ENCODE data around the gene IL12RB2. TPM values are rescaled to one million over a fixed set of nuclear protein-coding genes. Genes with fewer than 3 reads are reported as not detected.

Gene IL12RB2
- total RNA-seq, 5 donors from 2014 or later (not counting 1 experiment from before 2014, with no cell fraction given), result 1.3 to 3.5 (median 2.9) TPM

- Histone ChIP-seq H3K9me3 (no peaks in the 10 kb centered on the region), H3K4me1 (ENCODE audit: control insufficient read depth in 1 of 2, extremely low read depth in 1 of 2, insufficient read depth in 2 of 2, low read length in 2 of 2) (peaks cover 0 to 7% of the 10 kb centered on the region in 2 experiments), H3K27me3 (replicated peaks in 1 of 2; ENCODE audit: control insufficient read depth in 2 of 2, extremely low read depth in 1 of 2, insufficient read depth in 2 of 2, low read length in 1 of 2) (no peaks in the 10 kb centered on the region), H3K36me3 (ENCODE audit: control insufficient read depth in 2 of 2, extremely low read depth in 1 of 2, insufficient read depth in 1 of 2, low read length in 1 of 2) (no peaks in the 10 kb centered on the region), H3K4me3 (ENCODE audit: control insufficient read depth in 1 of 2, extremely low read depth in 1 of 2, low read length in 1 of 2) (no peak overlapping the region), H3K27ac (ENCODE audit: low read length) (no peak overlapping the region)
- no peaks in the 10 kb centered on the region for H3K36me3 Mint-ChIP-seq
- H3K4me3 Mint-ChIP-seq, result no peak overlapping the region
- no peak overlapping the region for H3K27ac Mint-ChIP-seq
- peaks cover 0 to 26% (median 18%) of the 10 kb centered on the region in 3 donors for H3K4me1 Mint-ChIP-seq
- ATAC-seq (replicated peaks in 1 of 4), result no peak
- no peaks in the 10 kb centered on the region for H3K9me3 Mint-ChIP-seq
- 86% methylated on average over 2 of the region's 8 CpGs for WGBS (ENCODE audit: insufficient coverage)
- ChIA-PET CTCF (no interaction called here), POLR2A (interaction anchor here in 1 of 2 donors (0.5 kb wide), 1 partner anchor 40 kb away, joined by 3 read pairs; no protein-coding TSS in a partner anchor)
- H3K27me3 Mint-ChIP-seq, result no peaks in the 10 kb centered on the region
- DNase-seq, result no peak
Observed at GRCh38 chr1:67316180-67316902, 8.7 kb downstream of the IL12RB2 start.

DNA sequence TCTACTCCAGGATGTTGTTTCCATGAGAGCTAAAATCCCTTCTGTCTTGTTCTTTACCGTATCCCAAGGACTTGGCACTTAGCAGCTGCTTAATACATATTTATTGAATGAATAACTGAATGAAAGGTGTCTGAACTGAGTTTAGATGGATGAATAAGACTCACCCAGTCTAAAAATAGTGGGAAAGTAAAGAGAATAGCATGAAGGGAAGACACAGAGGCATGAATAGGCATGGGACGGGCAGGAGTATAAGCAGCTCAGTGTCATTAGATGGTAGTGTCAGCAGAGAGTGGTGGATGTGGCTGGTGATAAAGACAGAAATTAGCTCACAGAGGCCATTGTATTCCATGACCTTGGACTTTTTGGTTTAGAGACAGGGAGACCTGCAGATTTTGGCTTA is 9.2 kb downstream of the IL12RB2 start:
- peaks cover 0 to 7% of the 10 kb centered on the region in 2 experiments for H3K4me1 ChIP-seq (ENCODE audit: control insufficient read depth in 1 of 2, extremely low read depth in 1 of 2, insufficient read depth in 2 of 2, low read length in 2 of 2)
- DNase-seq (no peak), ATAC-seq (replicated peaks in 1 of 4) (no peak)
- H3K9me3 ChIP-seq, result no peaks in the 10 kb centered on the region
- Mint-ChIP-seq H3K27ac (no peak overlapping the region), H3K9me3 (no peaks in the 10 kb centered on the region), H3K36me3 (no peaks in the 10 kb centered on the region), H3K4me3 (no peak overlapping the region), H3K27me3 (no peaks in the 10 kb centered on the region), H3K4me1 (peaks cover 0 to 26% (median 18%) of the 10 kb centered on the region in 3 donors)
- 100% methylated on average over 1 of the region's 2 CpGs for WGBS (ENCODE audit: insufficient coverage)
- CTCF ChIA-PET, result interaction anchor here in 1 of 2 donors (0.8 kb wide), 1 partner anchor 42 kb away, joined by 3 read pairs; no protein-coding TSS in a partner anchor
- H3K27me3 ChIP-seq (replicated peaks in 1 of 2; ENCODE audit: control insufficient read depth in 2 of 2, extremely low read depth in 1 of 2, insufficient read depth in 2 of 2, low read length in 1 of 2), result no peaks in the 10 kb centered on the region
- no peak overlapping the region for H3K4me3 ChIP-seq (ENCODE audit: control insufficient read depth in 1 of 2, extremely low read depth in 1 of 2, low read length in 1 of 2)
- POLR2A ChIA-PET, result interaction anchor here in 1 of 2 donors (0.5 kb wide), 1 partner anchor 40 kb away, joined by 3 read pairs; no protein-coding TSS in a partner anchor
- no peak overlapping the region for H3K27ac ChIP-seq (ENCODE audit: low read length)
- no peaks in the 10 kb centered on the region for H3K36me3 ChIP-seq (ENCODE audit: control insufficient read depth in 2 of 2, extremely low read depth in 1 of 2, insufficient read depth in 1 of 2, low read length in 1 of 2)

DNA sequence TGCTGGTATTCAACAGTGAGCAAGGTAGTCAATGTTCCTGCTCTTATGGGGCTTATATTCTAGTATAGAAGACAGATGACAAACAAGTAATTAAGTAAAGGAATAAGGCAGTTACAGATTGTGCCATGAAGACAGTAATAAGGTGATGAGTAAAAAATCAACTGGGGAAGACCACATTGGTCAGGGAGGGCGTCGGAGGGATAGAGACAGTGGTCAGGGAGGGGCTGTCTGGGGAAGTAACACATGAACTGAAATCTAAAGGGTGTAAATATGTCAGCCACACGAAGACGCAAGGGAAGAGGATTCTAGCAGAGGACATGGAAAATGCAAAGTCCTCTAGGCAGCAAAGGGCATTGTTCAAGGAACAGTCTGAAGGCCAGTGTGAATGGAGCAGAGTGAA is 10.1 kb downstream of the IL12RB2 start:
- Mint-ChIP-seq H3K27ac (no peak overlapping the region), H3K27me3 (no peaks in the 10 kb centered on the region), H3K4me3 (no peak overlapping the region), H3K9me3 (no peaks in the 10 kb centered on the region), H3K36me3 (no peaks in the 10 kb centered on the region), H3K4me1 (peaks cover 0 to 24% (median 16%) of the 10 kb centered on the region in 3 donors)
- Histone ChIP-seq H3K27me3 (replicated peaks in 1 of 2; ENCODE audit: control insufficient read depth in 2 of 2, extremely low read depth in 1 of 2, insufficient read depth in 2 of 2, low read length in 1 of 2) (no peaks in the 10 kb centered on the region), H3K4me1 (ENCODE audit: control insufficient read depth in 1 of 2, extremely low read depth in 1 of 2, insufficient read depth in 2 of 2, low read length in 2 of 2) (peaks cover 0 to 7% of the 10 kb centered on the region in 2 experiments), H3K4me3 (ENCODE audit: control insufficient read depth in 1 of 2, extremely low read depth in 1 of 2, low read length in 1 of 2) (no peak overlapping the region), H3K27ac (ENCODE audit: low read length) (no peak overlapping the region), H3K36me3 (ENCODE audit: control insufficient read depth in 2 of 2, extremely low read depth in 1 of 2, insufficient read depth in 1 of 2, low read length in 1 of 2) (no peaks in the 10 kb centered on the region), H3K9me3 (no peaks in the 10 kb centered on the region)
- ATAC-seq (replicated peaks in 1 of 4) (no peak), DNase-seq (no peak)
- ChIA-PET POLR2A (no interaction called here), CTCF (interaction anchor here in 1 of 2 donors (0.8 kb wide), 1 partner anchor 43 kb away, joined by 3 read pairs; no protein-coding TSS in a partner anchor)
- 58% methylated on average over 4 of the region's 4 CpGs for WGBS (ENCODE audit: insufficient coverage)

GRCh38 chr1:67322442-67322841 is 14.8 kb downstream of the IL12RB2 start:
- DNase-seq, result no peak
- no peaks in the 10 kb centered on the region for H3K27me3 Mint-ChIP-seq
- ChIA-PET CTCF (interaction anchor here in 1 of 2 donors (0.5 kb wide), 1 partner anchor 388 kb away, joined by 4 read pairs; no protein-coding TSS in a partner anchor), POLR2A (no interaction called here)
- H3K36me3 Mint-ChIP-seq, result no peaks in the 10 kb centered on the region
- Histone ChIP-seq H3K27ac (ENCODE audit: low read length) (no peak overlapping the region), H3K4me1 (ENCODE audit: control insufficient read depth in 1 of 2, extremely low read depth in 1 of 2, insufficient read depth in 2 of 2, low read length in 2 of 2) (no peaks in the 10 kb centered on the region), H3K36me3 (ENCODE audit: control insufficient read depth in 2 of 2, extremely low read depth in 1 of 2, insufficient read depth in 1 of 2, low read length in 1 of 2) (no peaks in the 10 kb centered on the region), H3K4me3 (ENCODE audit: control insufficient read depth in 1 of 2, extremely low read depth in 1 of 2, low read length in 1 of 2) (no peak overlapping the region), H3K27me3 (replicated peaks in 1 of 2; ENCODE audit: control insufficient read depth in 2 of 2, extremely low read depth in 1 of 2, insufficient read depth in 2 of 2, low read length in 1 of 2) (no peaks in the 10 kb centered on the region), H3K9me3 (no peaks in the 10 kb centered on the region)
- H3K4me1 Mint-ChIP-seq, result no peaks in the 10 kb centered on the region
- no peaks in the 10 kb centered on the region for H3K9me3 Mint-ChIP-seq
- no peak overlapping the region for H3K27ac Mint-ChIP-seq
- WGBS (ENCODE audit: insufficient coverage), result no CpG with 5 or more reads among the region's 1 CpG
- H3K4me3 Mint-ChIP-seq, result no peak overlapping the region
- no peak for ATAC-seq (replicated peaks in 1 of 4)

DNA sequence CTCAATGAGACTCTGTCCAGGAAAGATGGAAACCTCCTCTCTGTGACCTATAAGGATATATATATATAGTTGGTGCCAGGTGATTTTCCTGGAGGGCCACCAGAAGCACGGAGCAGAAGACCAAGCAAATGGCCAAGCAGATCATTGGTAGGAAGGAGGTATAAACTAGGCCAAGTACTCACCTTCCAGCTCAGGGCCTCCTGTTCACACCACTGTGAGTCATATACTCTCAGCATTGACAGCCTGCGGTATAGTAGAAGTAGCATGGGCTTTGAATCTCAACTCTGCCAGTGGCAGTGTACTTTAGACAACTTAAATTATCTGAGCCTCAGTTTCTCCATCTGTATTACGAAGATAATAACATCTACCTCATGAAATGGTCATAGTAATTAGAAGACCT is 15.4 kb downstream of the IL12RB2 start:
- Mint-ChIP-seq H3K27ac (no peak overlapping the region), H3K27me3 (no peaks in the 10 kb centered on the region), H3K4me3 (no peak overlapping the region), H3K36me3 (no peaks in the 10 kb centered on the region), H3K4me1 (no peaks in the 10 kb centered on the region), H3K9me3 (no peaks in the 10 kb centered on the region)
- no peaks in the 10 kb centered on the region for H3K36me3 ChIP-seq (ENCODE audit: control insufficient read depth in 2 of 2, extremely low read depth in 1 of 2, insufficient read depth in 1 of 2, low read length in 1 of 2)
- 100% methylated on average over 1 of the region's 3 CpGs for WGBS (ENCODE audit: insufficient coverage)
- H3K27me3 ChIP-seq (replicated peaks in 1 of 2; ENCODE audit: control insufficient read depth in 2 of 2, extremely low read depth in 1 of 2, insufficient read depth in 2 of 2, low read length in 1 of 2), result no peaks in the 10 kb centered on the region
- ChIA-PET POLR2A (no interaction called here), CTCF (no interaction called here)
- H3K27ac ChIP-seq (ENCODE audit: low read length), result no peak overlapping the region
- no peak overlapping the region for H3K4me3 ChIP-seq (ENCODE audit: control insufficient read depth in 1 of 2, extremely low read depth in 1 of 2, low read length in 1 of 2)
- H3K9me3 ChIP-seq, result no peaks in the 10 kb centered on the region
- DNase-seq (no peak), ATAC-seq (replicated peaks in 1 of 4) (no peak)
- H3K4me1 ChIP-seq (ENCODE audit: control insufficient read depth in 1 of 2, extremely low read depth in 1 of 2, insufficient read depth in 2 of 2, low read length in 2 of 2), result no peaks in the 10 kb centered on the region

DNA sequence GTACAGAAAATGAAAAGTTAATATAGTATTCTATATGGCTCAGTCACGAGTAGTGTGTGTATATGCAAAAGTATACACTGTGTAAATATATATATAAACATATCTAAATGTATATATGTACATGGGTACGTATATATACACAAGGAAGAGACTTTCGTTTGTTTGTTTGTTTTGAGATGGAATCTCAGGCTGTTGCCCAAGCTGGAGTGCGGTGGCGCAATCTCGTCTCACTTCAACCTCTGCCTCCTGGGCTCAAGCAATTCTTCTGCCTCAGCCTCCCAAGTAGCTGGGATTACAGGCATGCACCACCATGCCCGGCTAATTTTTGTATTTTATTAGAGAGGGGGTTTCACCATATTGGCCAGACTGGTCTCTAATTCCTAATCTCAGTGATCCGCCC is 16.4 kb downstream of the IL12RB2 start:
- DNase-seq, result no peak
- Histone ChIP-seq H3K27me3 (replicated peaks in 1 of 2; ENCODE audit: control insufficient read depth in 2 of 2, extremely low read depth in 1 of 2, insufficient read depth in 2 of 2, low read length in 1 of 2) (no peaks in the 10 kb centered on the region), H3K4me3 (ENCODE audit: control insufficient read depth in 1 of 2, extremely low read depth in 1 of 2, low read length in 1 of 2) (no peak overlapping the region), H3K9me3 (no peaks in the 10 kb centered on the region), H3K36me3 (ENCODE audit: control insufficient read depth in 2 of 2, extremely low read depth in 1 of 2, insufficient read depth in 1 of 2, low read length in 1 of 2) (no peaks in the 10 kb centered on the region), H3K27ac (ENCODE audit: low read length) (no peak overlapping the region), H3K4me1 (ENCODE audit: control insufficient read depth in 1 of 2, extremely low read depth in 1 of 2, insufficient read depth in 2 of 2, low read length in 2 of 2) (no peaks in the 10 kb centered on the region)
- H3K27me3 Mint-ChIP-seq, result no peaks in the 10 kb centered on the region
- ATAC-seq (replicated peaks in 1 of 4), result no peak
- H3K36me3 Mint-ChIP-seq, result no peaks in the 10 kb centered on the region
- peaks cover 0 to 2% (median 0%) of the 10 kb centered on the region in 3 donors for H3K4me1 Mint-ChIP-seq
- H3K9me3 Mint-ChIP-seq, result no peaks in the 10 kb centered on the region
- H3K27ac Mint-ChIP-seq, result no peak overlapping the region
- WGBS (ENCODE audit: insufficient coverage), result no CpG with 5 or more reads among the region's 8 CpGs
- no peak overlapping the region for H3K4me3 Mint-ChIP-seq
- ChIA-PET POLR2A (no interaction called here), CTCF (no interaction called here)

All from T-cell (primary cell).